ENCODE measurements around the gene GORASP2.

DNA sequence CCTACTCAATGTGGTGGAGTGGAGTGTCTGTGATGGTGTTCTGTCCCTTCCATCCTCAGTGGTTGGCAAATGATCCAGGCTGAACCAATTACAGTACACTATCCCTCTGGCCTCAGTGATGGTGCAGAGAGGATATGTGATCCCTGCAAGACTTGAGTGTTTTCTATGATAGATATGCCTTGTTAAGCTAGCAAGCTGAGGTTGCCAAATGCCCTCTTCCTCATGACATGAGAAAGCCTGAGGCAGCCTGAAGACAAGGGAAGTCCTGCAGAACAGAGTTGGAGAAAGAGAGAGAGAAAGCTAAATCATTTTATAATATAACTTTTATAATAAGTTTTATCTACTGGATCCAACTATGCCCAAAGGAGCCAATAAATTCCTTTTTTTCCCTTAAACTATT lies 41.6 kb upstream of the GORASP2 start:
- TF ChIP-seq EZH2 (IDR thresholded peaks at IDR 0.05; ENCODE audit: low read length, unreplicated experiment) = no peak
- TF ChIP-seq, protein P1, sequence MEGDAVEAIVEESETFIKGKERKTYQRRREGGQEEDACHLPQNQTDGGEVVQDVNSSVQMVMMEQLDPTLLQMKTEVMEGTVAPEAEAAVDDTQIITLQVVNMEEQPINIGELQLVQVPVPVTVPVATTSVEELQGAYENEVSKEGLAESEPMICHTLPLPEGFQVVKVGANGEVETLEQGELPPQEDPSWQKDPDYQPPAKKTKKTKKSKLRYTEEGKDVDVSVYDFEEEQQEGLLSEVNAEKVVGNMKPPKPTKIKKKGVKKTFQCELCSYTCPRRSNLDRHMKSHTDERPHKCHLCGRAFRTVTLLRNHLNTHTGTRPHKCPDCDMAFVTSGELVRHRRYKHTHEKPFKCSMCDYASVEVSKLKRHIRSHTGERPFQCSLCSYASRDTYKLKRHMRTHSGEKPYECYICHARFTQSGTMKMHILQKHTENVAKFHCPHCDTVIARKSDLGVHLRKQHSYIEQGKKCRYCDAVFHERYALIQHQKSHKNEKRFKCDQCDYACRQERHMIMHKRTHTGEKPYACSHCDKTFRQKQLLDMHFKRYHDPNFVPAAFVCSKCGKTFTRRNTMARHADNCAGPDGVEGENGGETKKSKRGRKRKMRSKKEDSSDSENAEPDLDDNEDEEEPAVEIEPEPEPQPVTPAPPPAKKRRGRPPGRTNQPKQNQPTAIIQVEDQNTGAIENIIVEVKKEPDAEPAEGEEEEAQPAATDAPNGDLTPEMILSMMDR (conservative IDR thresholded peaks at IDR 0.05; ENCODE audit: low read depth, low read length) = no peak
- TF ChIP-seq EZH2phosphoT487 (IDR thresholded peaks at IDR 0.05; ENCODE audit: borderline replicate concordance, low read length) = no peak

All from PC-3 (cell line).